Measurements from ENCODE around the gene DPF1. TPM values are rescaled to one million over a fixed set of nuclear protein-coding genes. Genes with fewer than 3 reads are reported as not detected.
A peak's percentile ranks its signal among the peaks of the same experiment; 100 is the strongest.
"Not testable (repeated sequence)": the region's sequence is repeated elsewhere in the genome, so short reads cannot be mapped to it uniquely, and the experiment has no call there.

DPF1 gene
- total RNA-seq, 4 donors from 2014 or later, result not detected

- in situ Hi-C loops (cut with MboI; ENCODE audit: low pct_ligation_motif_present in 1 of 4, low pct_unique_long_range_greater_than_20kb in 1 of 4, low sequenced_read_pairs in 3 of 4), result no loop called here
- H3K4me3 ChIP-seq, result peak within 1 kb of the TSS; percentile 63 to 81 (median 66)
- intact Hi-C loops (cut with DNase I; ENCODE audit: low total_unique reads), result no loop called here
- peaks cover 5 to 57% (median 36%) of the 10 kb centered on the region in 4 donors for H3K4me1 ChIP-seq
- no peaks in the 10 kb centered on the region for H3K27me3 ChIP-seq
- peak within 1 kb of the TSS; percentile 92 to 98 (median 94) for H3K27ac ChIP-seq
- H3K9me3 ChIP-seq, result no peaks in the 10 kb centered on the region
- TF ChIP-seq CTCF (IDR thresholded peaks at IDR 0.05) (peak in 1 of 5 experiments; percentile 19), EP300 (IDR thresholded peaks at IDR 0.05; ENCODE audit: low read depth) (no peak), POLR2AphosphoS5 (IDR thresholded peaks at IDR 0.05) (peak; percentile 83 to 100 (median 99)), POLR2A (IDR thresholded peaks at IDR 0.05) (peak; percentile 98)
- no peak for DNase-seq
- H3K36me3 ChIP-seq, result no peaks in the 10 kb centered on the region
- WGBS, 2 donors (ENCODE audit: low coverage in 1 of 2), result 8 to 29% methylated on average over 6 to 37 of the region's 78 CpGs
Measured at GRCh38 chr19:38264486-38265212, 40.6 kb upstream of the DPF1 start, which contains the start of gene SPINT2. SPINT2 (plus strand) TSS chr19:38264573; CDS start chr19:38264893, 320 bp downstream.

- intact Hi-C loops (cut with DNase I; ENCODE audit: low total_unique reads) (no loop called here), in situ Hi-C loops (cut with MboI; ENCODE audit: low pct_ligation_motif_present in 1 of 4, low pct_unique_long_range_greater_than_20kb in 1 of 4, low sequenced_read_pairs in 3 of 4) (no loop called here)
Measured at GRCh38 chr19:38263689-38264485, 39.9 kb upstream of the DPF1 start.

DNA sequence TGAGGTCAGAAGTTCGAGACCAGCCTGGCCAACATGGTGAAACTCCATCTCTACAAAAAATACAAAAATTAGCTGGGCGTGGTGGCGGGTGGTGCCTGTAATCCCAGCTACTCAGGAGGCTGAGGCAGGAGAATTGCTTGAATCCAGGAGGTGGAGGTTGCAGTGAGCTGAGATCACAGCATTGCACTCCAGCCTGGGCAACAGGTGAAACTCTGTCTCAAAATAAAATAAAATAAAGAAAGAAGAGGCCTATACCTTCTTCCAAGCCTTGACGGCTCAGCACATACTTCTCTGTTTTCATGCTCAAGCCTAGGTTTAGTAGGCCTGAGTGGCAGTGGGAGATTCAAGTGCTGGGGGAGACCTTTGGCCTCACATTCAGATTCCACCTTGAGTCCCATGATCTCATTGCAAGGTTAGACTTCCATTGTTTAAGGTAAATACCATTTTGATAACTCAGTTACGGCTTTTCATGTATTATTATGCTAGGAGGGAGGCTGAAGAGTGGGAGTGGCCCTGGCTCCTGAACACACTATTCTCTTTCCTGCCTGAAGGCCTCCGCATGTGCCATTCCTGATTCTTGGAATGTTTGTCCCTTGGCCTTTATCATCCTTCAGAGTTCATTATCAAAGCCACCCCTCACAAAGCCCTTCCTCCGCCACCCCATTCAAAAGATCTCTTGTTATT lies 38.7 kb upstream of the DPF1 start:
- peaks cover 5 to 40% (median 28%) of the 10 kb centered on the region in 4 donors for H3K4me1 ChIP-seq
- TF ChIP-seq POLR2AphosphoS5 (IDR thresholded peaks at IDR 0.05) (peak in 1 of 3 donors; percentile 30), EP300 (IDR thresholded peaks at IDR 0.05; ENCODE audit: low read depth) (no peak), POLR2A (IDR thresholded peaks at IDR 0.05) (no peak), CTCF (IDR thresholded peaks at IDR 0.05) (no peak)
- H3K27me3 ChIP-seq, result no peaks in the 10 kb centered on the region
- no peaks in the 10 kb centered on the region for H3K36me3 ChIP-seq
- H3K9me3 ChIP-seq, result no peaks in the 10 kb centered on the region
- 75 to 79% methylated on average over 2 to 7 of the region's 7 CpGs for WGBS, 2 donors (ENCODE audit: low coverage in 1 of 2)
- DNase-seq, result no peak
- in situ Hi-C loops (cut with MboI; ENCODE audit: low pct_ligation_motif_present in 1 of 4, low pct_unique_long_range_greater_than_20kb in 1 of 4, low sequenced_read_pairs in 3 of 4) (no loop called here), intact Hi-C loops (cut with DNase I; ENCODE audit: low total_unique reads) (no loop called here)
- peak overlapping the region in 3 of 4 donors; percentile 92 to 98 (median 94) for H3K27ac ChIP-seq
- no peak overlapping the region for H3K4me3 ChIP-seq

More at GRCh38 chr19:38263689-38264485, 39.9 kb upstream of the DPF1 start:
- DNase-seq, result peak; percentile 96
- Histone ChIP-seq H3K9me3 (no peaks in the 10 kb centered on the region), H3K27me3 (no peaks in the 10 kb centered on the region), H3K36me3 (no peaks in the 10 kb centered on the region), H3K4me3 (peak overlapping the region; percentile 63 to 81 (median 66)), H3K27ac (peak overlapping the region; percentile 92 to 98 (median 94)), H3K4me1 (peaks cover 5 to 52% (median 36%) of the 10 kb centered on the region in 4 donors)
- 19 to 41% methylated on average over 3 to 19 of the region's 34 CpGs for WGBS, 2 donors (ENCODE audit: low coverage in 1 of 2)
- no peak for TF ChIP-seq POLR2AphosphoS5 (IDR thresholded peaks at IDR 0.05)
- no peak for TF ChIP-seq POLR2A (IDR thresholded peaks at IDR 0.05)
- TF ChIP-seq CTCF (IDR thresholded peaks at IDR 0.05), result no peak
- no peak for TF ChIP-seq EP300 (IDR thresholded peaks at IDR 0.05; ENCODE audit: low read depth)

GRCh38 chr19:38261942-38262341 lies 37.9 kb upstream of the DPF1 start:
- intact Hi-C loops (cut with DNase I; ENCODE audit: low total_unique reads); in situ Hi-C loops (cut with MboI; ENCODE audit: low pct_ligation_motif_present in 1 of 4, low pct_unique_long_range_greater_than_20kb in 1 of 4, low sequenced_read_pairs in 3 of 4); DNase-seq; H3K27ac ChIP-seq; H3K4me3 ChIP-seq; H3K27me3 ChIP-seq; H3K36me3 ChIP-seq; H3K9me3 ChIP-seq: not testable (repeated sequence)
- 95 to 96% methylated on average over 3 to 12 of the region's 12 CpGs for WGBS, 2 donors (ENCODE audit: low coverage in 1 of 2)
- H3K4me1 ChIP-seq, result peaks cover 5 to 32% (median 23%) of the 10 kb centered on the region in 4 donors
